AG09309 (cell line): ENCODE data around the gene EEA1.

Experiments used
- DNase-seq: peaks from one replicate; pipeline ENCODE4 v3.0.0-alpha.2; 2010; ENCODE audit warnings: low read depth
- H3K4me3 ChIP-seq: 2 replicates; pipeline ENCODE4 v1.5.1; 2011; ENCODE audit warnings: mild to moderate bottlenecking, low read depth, low read length, moderate library complexity; ENCODE audit not compliant: control insufficient read depth
- TF ChIP-seq, protein P1 (sequence below): IDR thresholded peaks from 2 replicates; pipeline ENCODE4 v1.5.1; 2011; ENCODE audit warnings: mild to moderate bottlenecking, low read depth, low read length, inconsistent platforms; ENCODE audit not compliant: insufficient read depth, control insufficient read depth; ENCODE audit errors: missing control alignments

The EEA1 gene

DNA sequence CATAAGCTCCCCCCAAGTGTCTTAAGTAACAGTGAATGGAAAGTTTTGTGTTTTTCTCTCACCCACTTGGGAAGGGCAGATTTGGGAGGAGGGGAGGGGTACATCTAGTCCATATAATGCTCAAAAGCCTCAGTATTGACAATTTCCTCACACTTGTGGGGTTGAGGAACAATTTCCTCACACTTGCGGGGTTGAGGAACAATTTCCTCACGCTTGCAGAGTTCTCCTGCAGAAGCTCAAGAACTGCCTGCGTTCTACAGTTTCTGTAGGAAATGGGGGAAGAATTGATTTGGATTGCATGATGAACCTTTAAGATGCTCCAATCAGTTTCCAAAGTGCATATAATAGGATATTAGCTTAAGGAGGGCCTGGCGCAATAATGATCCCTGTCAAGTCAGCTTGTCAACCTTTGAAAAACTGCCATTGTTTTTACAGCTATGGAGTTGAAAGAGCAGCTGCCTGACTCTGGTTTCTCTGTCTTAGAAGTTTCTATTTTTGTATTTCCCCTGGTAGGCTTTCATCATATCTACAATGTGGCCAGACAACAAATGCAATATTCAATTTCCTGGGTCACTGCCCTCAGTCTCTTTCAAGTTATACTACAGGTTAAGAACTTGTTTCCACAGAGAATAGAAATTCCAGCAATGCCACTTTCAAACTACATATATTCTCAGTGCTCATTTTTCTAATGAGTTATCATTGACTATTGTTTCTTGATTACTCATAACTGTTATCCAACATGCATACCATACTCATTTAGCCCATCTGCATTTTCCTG is 159.8 kb downstream of the EEA1 start:
- TF ChIP-seq, protein P1, sequence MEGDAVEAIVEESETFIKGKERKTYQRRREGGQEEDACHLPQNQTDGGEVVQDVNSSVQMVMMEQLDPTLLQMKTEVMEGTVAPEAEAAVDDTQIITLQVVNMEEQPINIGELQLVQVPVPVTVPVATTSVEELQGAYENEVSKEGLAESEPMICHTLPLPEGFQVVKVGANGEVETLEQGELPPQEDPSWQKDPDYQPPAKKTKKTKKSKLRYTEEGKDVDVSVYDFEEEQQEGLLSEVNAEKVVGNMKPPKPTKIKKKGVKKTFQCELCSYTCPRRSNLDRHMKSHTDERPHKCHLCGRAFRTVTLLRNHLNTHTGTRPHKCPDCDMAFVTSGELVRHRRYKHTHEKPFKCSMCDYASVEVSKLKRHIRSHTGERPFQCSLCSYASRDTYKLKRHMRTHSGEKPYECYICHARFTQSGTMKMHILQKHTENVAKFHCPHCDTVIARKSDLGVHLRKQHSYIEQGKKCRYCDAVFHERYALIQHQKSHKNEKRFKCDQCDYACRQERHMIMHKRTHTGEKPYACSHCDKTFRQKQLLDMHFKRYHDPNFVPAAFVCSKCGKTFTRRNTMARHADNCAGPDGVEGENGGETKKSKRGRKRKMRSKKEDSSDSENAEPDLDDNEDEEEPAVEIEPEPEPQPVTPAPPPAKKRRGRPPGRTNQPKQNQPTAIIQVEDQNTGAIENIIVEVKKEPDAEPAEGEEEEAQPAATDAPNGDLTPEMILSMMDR, result no peak
- H3K4me3 ChIP-seq, result no peak overlapping the region
- no peak for DNase-seq

DNA sequence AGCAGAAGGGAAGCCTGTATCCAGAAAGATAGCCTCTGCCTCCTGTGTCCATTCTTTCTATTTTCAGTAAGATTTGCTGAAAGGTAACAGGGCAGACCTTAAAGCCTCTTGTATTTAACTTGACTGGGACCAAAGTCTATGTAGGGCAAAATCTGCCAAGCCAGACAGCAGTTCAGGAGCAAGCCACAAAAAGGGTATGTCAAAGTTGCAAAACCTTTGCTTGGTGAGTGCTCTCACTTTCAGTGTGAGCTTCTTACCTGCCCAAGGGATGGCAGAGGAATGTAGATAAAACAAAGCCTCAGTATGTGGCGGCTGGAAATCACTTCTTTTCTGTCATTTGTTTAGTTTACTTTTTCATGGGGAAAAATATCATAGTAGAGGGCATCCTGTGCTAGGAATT is 163.2 kb downstream of the EEA1 start:
- TF ChIP-seq, protein P1, result no peak
- no peak overlapping the region for H3K4me3 ChIP-seq
- no peak for DNase-seq

DNA sequence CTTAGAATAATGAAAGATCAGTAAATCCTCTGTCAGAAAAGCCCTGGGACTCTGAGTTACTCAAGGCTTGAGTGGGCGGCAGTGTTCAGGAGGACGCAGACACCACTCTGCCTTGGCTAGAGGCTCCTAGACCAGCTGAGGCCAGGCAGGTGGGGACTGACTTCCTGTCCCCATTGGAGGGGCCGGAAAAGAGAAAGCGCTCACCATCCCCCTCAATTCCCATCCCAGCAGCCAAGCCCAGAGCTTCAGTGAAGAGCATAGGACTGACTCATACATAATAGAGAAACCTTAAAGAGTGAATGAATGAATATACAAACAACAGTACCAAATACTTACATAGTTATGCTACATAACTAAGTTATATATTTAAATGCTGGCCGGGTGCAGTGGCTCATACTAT is 164.3 kb downstream of the EEA1 start:
- no peak for DNase-seq
- TF ChIP-seq, protein P1, result no peak
- no peak overlapping the region for H3K4me3 ChIP-seq

DNA sequence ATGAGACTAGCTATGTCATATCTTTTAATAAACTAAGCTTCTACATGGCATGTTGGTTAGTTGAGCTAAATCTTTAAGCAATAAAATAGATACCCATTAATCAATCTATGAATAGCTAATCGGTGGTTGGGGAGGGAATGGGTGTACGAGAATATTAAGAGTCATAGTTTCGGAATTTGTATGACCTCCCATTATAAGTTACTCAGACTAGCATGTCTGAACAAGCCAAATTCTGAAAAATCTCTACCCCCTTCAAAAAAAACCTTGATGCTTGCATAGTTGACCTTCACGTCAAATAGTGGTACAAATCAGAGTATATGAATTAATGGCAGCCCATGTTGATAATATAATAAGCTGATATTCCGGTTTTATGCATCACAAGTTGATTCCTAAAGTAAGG is 166.3 kb downstream of the EEA1 start:
- no peak for DNase-seq
- TF ChIP-seq, protein P1, result no peak
- H3K4me3 ChIP-seq, result no peak overlapping the region

DNA sequence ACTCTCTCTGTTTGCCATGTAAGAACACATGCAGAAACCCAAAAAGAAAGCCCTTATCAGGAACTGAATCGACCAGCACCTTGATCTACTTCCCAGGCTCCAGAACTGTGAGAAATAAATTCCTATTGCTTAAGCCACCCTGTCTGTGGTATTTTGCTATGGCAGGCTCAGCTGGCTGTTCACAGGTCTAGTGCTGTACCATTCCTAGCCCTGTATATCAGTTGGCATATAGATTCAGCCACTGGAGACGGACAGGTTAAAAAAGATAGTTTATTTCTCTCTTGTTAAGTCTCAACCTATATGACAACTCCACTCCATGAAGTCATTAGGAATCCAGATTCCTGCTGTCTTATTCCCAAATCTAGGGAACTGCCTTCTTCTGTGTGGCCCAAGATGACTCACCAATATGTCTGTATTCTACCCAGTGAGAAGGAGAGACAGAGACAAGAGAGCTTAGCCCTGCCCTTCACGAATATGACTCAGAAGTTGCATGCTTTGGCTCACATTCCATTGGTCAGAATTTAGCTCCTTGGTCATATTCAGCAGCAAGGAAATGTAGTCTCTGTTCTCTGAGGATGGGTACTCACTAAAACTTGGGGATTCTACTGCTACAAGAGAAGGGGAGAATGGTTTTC is 169.3 kb downstream of the EEA1 start:
- TF ChIP-seq, protein P1, result no peak
- DNase-seq, result peak; percentile 79
- no peak overlapping the region for H3K4me3 ChIP-seq

DNA sequence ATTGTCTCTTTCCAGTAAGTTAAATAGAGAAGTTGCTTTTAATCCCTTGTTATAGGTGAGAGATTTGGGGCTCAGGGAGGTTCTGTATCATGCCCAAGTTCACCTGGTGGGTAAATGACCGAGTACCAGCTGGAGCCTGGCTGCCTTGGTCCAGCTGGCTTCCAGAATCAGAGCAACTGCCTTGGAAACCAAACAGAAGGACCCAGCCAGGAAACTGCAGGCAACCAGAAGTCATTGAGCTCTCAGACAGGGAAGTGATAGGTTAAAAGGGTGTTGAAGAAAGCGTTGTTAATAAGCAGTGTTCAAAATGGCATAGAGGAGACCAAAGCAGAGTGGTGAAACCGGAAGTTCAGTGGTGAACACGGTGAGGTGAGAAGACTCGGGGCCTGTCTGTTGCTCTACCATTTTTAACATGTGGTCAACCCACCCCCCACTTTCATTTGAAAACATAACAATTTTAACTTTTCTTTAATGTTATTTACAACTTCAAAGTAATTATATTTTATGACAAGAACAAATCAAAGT is 171.4 kb downstream of the EEA1 start:
- DNase-seq, result no peak
- no peak overlapping the region for H3K4me3 ChIP-seq
- TF ChIP-seq, protein P1, result no peak
